Right atrium auricular region (tissue), 2 donors: Measurements from ENCODE around the gene CADM1. TPM values are rescaled to one million over a fixed set of nuclear protein-coding genes. Genes with fewer than 3 reads are reported as not detected.

Experiments
- DNase-seq: peaks from one replicate; pipeline ENCODE4 v3.0.0-alpha.2; 2019; ENCODE audit warnings: low spot score
- H3K27ac ChIP-seq, 2 donors: fragments of 200-600 bp; sonication (generic); 1 replicate in 1 of 2; 2 replicates in 1 of 2; pipeline ENCODE4 v1.5.1; 2016 to 2019
- H3K27me3 ChIP-seq, 2 donors: fragments of 200-600 bp; sonication (generic); one replicate each; pipeline versions ENCODE4 v1.5.1 to v1.6.0; 2017 to 2019
- H3K36me3 ChIP-seq: fragments of 200-600 bp; sonication (generic); one replicate; pipeline ENCODE4 v1.5.1; 2016
- H3K4me1 ChIP-seq, 2 donors: fragments of 200-600 bp; sonication (generic); one replicate each; pipeline versions ENCODE4 v1.5.1 to v1.6.0; 2017 to 2019
- H3K4me3 ChIP-seq, 2 donors: fragments of 200-600 bp; sonication (generic); 1 replicate in 1 of 2; 2 replicates in 1 of 2; pipeline ENCODE4 v1.5.1; 2017 to 2019; ENCODE audit warnings: mild to moderate bottlenecking in 1 of 2, moderate library complexity in 1 of 2
- H3K9me3 ChIP-seq, 2 donors: fragments of 200-600 bp; sonication (generic); one replicate each; pipeline ENCODE4 v1.5.1; 2019
- total RNA-seq, 2 donors: library from RNA; depleted of rRNA; stranded (reverse); fragments of >200 nt; gene quantifications; one replicate each; pipeline ENCODE4 v1.1.0, GENCODE V29; 2016
- TF ChIP-seq, protein P1 (sequence below), 2 donors: fragments of 200-600 bp; sonication (generic); IDR thresholded peaks; one replicate each; pipeline ENCODE4 v1.5.1; 2019; ENCODE audit warnings: antibody characterized with exemption in 2 of 2

CADM1 gene
- total RNA-seq, 2 donors from 2014 or later: 19.8 to 33.9 TPM

DNA sequence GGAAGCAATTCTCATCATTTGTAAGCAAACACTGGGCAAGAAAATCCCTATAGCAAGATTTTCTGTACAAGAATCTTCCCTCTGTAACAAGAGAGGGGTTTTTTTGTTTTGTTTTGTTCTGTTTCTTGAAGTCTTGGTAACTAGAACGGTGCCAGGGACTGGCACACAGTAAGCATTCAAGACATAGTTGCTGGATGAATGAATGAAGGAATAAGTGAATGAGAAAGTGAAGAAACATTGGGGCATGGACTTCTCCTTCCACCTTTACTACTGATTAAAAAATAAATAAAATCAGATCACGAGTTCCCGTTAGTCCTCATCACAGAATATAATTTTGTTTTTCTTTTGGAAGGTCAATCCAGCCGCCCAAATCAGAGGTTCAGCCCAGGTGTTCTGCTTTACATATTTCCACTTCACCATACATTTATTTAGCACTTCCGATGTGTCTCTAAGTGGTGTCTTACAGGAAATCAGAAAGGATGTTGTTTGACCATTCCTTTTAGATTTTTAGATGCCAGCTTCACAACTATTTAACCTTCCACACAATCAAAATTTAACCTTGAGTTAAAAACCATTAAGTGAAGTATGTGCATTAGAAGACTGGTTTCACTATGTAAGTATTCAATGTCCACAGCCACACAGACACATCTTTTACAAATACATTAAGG is 281.2 kb downstream of the CADM1 start:
- Histone ChIP-seq H3K27ac (no peak overlapping the region), H3K27me3 (no peaks in the 10 kb centered on the region), H3K4me1 (no peaks in the 10 kb centered on the region), H3K4me3 (no peak overlapping the region), H3K9me3 (no peaks in the 10 kb centered on the region), H3K36me3 (no peaks in the 10 kb centered on the region)
- TF ChIP-seq, protein P1, sequence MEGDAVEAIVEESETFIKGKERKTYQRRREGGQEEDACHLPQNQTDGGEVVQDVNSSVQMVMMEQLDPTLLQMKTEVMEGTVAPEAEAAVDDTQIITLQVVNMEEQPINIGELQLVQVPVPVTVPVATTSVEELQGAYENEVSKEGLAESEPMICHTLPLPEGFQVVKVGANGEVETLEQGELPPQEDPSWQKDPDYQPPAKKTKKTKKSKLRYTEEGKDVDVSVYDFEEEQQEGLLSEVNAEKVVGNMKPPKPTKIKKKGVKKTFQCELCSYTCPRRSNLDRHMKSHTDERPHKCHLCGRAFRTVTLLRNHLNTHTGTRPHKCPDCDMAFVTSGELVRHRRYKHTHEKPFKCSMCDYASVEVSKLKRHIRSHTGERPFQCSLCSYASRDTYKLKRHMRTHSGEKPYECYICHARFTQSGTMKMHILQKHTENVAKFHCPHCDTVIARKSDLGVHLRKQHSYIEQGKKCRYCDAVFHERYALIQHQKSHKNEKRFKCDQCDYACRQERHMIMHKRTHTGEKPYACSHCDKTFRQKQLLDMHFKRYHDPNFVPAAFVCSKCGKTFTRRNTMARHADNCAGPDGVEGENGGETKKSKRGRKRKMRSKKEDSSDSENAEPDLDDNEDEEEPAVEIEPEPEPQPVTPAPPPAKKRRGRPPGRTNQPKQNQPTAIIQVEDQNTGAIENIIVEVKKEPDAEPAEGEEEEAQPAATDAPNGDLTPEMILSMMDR (IDR thresholded peaks at IDR 0.05): no peak
- no peak for DNase-seq

DNA sequence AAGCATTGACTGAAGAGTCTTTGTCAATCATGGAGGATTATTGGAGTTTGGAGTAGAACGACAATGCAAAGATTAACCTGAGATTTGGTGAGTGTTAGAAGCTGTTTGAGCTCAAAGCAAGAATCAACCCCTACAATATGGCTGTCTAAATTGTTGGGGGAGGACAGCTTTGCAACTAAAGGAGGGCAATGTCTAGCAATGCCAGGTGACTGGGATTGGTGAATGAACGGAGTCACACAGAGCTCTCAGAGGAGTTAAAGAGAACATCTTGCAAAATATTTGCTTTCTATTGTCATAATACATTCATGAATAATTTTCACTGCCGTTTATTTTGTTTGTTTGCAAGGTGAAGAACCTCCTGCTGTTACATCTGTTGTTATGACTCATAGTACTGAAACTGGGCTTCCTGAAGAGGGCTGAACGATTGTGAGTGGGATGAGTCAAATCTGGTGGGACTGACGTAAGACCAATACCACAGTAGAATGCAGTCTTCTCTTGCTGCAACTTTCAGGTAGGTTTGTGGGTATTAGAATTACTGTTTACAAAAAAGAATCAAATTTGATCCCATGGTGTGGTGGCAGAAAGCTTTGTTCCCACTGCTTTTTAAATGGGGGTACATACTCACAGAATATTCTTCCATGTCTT is 281.9 kb downstream of the CADM1 start:
- DNase-seq: no peak
- Histone ChIP-seq H3K4me1 (no peaks in the 10 kb centered on the region), H3K27ac (no peak overlapping the region), H3K36me3 (no peaks in the 10 kb centered on the region), H3K9me3 (no peaks in the 10 kb centered on the region), H3K4me3 (no peak overlapping the region), H3K27me3 (no peaks in the 10 kb centered on the region)
- TF ChIP-seq, protein P1 (IDR thresholded peaks at IDR 0.05): no peak

DNA sequence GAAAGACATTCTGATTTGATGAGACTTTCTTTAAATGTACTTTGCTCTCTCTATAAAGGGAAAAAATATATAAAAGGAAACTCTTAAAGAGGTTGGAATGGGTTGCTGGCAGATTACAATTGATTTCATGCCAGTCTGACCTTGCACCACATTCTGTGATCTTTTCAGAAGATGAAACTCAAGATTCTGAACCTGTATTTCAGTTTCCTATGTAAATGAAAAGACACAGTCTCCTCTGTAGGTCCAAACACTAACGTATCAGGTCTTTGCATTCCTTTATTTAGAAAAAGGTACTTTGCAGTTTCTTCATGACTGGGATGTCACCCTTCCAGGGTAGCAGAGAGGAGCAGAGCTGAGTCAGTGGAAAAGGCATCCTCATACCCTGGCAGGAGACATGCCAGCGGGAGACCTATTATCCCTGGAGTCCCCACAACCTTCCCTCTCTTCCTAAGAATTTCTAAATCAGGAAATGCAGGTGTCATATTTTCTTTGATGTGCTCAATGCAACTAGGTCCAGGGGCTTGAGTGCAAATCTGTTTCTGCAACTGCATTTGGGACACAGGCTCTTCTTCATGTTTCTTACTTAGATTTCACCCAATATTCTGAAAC is 282.6 kb downstream of the CADM1 start:
- no peak for DNase-seq
- TF ChIP-seq, protein P1 (IDR thresholded peaks at IDR 0.05): no peak
- H3K4me1 ChIP-seq: no peaks in the 10 kb centered on the region
- no peaks in the 10 kb centered on the region for H3K27me3 ChIP-seq
- no peaks in the 10 kb centered on the region for H3K9me3 ChIP-seq
- H3K27ac ChIP-seq: peak overlapping the region in 1 of 2 donors; percentile 79
- no peaks in the 10 kb centered on the region for H3K36me3 ChIP-seq
- H3K4me3 ChIP-seq: no peak overlapping the region

DNA sequence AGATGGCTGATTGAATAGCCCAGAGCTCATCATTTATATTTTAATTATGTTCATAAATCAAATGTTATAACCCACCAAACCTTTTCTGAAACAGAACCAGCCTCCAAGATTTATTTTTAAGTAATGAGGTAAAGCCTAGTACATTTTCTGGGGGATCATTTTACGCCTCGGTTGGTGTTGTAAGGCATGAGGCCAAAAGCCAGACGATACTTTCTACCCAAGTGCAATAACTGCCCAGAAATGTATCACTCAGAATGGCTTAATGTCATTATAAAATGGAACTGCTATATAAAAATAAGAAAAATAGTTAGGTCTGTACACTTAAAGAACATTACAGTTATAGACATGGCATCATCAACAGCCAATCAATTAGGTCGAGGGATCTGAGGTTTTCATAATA is 283.3 kb downstream of the CADM1 start:
- no peak overlapping the region for H3K4me3 ChIP-seq
- peak overlapping the region in 1 of 2 donors; percentile 79 for H3K27ac ChIP-seq
- H3K9me3 ChIP-seq: no peaks in the 10 kb centered on the region
- TF ChIP-seq, protein P1 (IDR thresholded peaks at IDR 0.05): no peak
- DNase-seq: no peak
- no peaks in the 10 kb centered on the region for H3K4me1 ChIP-seq
- H3K36me3 ChIP-seq: no peaks in the 10 kb centered on the region
- H3K27me3 ChIP-seq: no peaks in the 10 kb centered on the region

DNA sequence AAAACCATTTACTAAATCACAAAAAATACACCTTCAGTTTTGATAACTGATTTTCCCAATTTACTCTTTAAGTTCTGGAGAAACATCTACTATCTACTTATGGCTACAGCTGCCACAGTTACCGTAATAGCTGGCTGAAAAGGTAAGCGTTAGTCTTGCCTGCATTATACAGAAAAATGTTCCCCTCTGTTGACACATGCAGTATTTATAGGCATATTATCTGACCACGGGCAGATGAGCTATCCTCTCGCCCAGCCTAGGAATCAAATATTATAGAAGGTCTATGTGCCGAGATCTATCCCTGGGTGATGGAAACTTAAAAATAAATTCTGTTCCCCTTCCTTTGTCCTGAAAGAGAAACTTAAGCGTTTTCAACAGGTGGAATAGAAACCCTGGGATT is 283.8 kb downstream of the CADM1 start:
- no peaks in the 10 kb centered on the region for H3K27me3 ChIP-seq
- TF ChIP-seq, protein P1 (IDR thresholded peaks at IDR 0.05): no peak
- no peaks in the 10 kb centered on the region for H3K36me3 ChIP-seq
- no peak overlapping the region for H3K4me3 ChIP-seq
- no peaks in the 10 kb centered on the region for H3K9me3 ChIP-seq
- H3K27ac ChIP-seq: peak overlapping the region in 1 of 2 donors; percentile 79
- no peaks in the 10 kb centered on the region for H3K4me1 ChIP-seq
- no peak for DNase-seq
